NCI-H1092 treated with DMSO at 0.1 percent for 48 hours (cell line): ENCODE results near the gene CHST6.
"Not testable (repeated sequence)": the region's sequence is repeated elsewhere in the genome, so short reads cannot be mapped to it uniquely, and the experiment has no call there.

ENCODE experiments used
- DNase-seq: peaks from one replicate; lab custom pipeline; 2025; lab: John Stamatoyannopoulos, UW

The CHST6 gene

GRCh38 chr16:75433732-75434413 is 61.4 kb downstream of the CHST6 start:
- DNase-seq, result peak; percentile 98

- DNase-seq, result peak; percentile 98
Observed at GRCh38 chr16:75432828-75433731, 62.2 kb downstream of the CHST6 start, which contains the start of gene CFDP1. Gene CFDP1, minus strand, starts transcription at chr16:75433503. Its CDS starts 151 bp downstream, at chr16:75433352.

GRCh38 chr16:75429621-75430403 is 65.4 kb downstream of the CHST6 start:
- DNase-seq, result no peak

GRCh38 chr16:75426524-75426923 is 68.7 kb downstream of the CHST6 start:
- DNase-seq, result not testable (repeated sequence)

DNA sequence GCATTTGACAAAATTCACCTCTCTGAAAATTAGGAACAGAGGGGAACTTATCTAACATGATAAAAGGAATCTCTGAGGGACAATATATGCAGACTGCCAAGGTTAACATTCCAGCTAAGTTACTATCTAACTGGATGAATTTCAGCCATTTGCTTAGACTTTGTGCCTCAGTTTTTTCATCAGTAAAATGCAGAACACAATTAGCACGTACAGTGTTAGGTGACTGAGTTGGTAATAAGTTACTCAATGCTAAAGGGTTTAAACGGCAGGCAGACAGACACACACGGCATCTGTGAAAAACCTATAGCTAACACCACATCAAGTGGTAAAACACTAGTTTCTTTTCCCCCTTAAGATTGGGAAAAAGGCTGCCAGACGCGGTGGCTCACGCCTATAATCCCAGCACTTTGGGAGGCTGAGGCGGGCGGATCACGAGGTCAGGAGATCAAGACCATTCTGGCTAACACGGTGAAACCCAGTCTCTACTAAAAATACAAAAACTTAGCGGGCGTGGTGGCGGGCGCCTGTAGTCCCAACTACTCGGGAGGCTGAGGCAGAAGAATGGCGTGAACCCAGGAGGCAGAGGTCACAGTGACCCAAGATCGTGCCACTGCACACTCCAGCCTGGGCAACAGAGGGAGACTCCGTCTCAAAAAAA is 71.0 kb downstream of the CHST6 start:
- not testable (repeated sequence) for DNase-seq

GRCh38 chr16:75423723-75424104 is 71.5 kb downstream of the CHST6 start:
- DNase-seq, result no peak
